ENCODE data around the gene RHCG. TPM values are rescaled to one million over a fixed set of nuclear protein-coding genes. Genes with fewer than 3 reads are reported as not detected.

RHCG gene
- not detected in 2 replicates for total RNA-seq

GRCh38 chr15:89496155-89497098 is at the start of gene RHCG:
RHCG (minus strand) TSS chr15:89496583; CDS start chr15:89496544, 39 bp downstream.

Other genes starting within 250 kb of the RHCG start
- 82.8 and 100.0 TPM in 2 replicates for gene POLG, start 161.8 kb downstream of the RHCG start, total RNA-seq
- gene TICRR, start 78.9 kb upstream of the RHCG start, total RNA-seq = 1.2 and 4.9 TPM in 2 replicates
- gene KIF7, start 158.9 kb upstream of the RHCG start, total RNA-seq = 10.4 and 18.7 TPM in 2 replicates
- 0.18 and 0.30 TPM in 2 replicates for gene PLIN1, start 182.8 kb upstream of the RHCG start, total RNA-seq
- gene PEX11A, start 194.2 kb upstream of the RHCG start, total RNA-seq = 5.8 and 8.0 TPM in 2 replicates
- gene WDR93, start 194.2 kb upstream of the RHCG start, total RNA-seq = under 0.01 TPM in 1 of 2 replicates, not detected in the other